Cerebellar nuclear complex (tissue), 1 donor: ENCODE measurements around the gene OPRD1.
A peak's percentile ranks its signal among the peaks of the same experiment; 100 is the strongest.

Experiments
- DNase-seq, 2 experiments: peaks; one replicate each; lab custom pipeline; 2025; lab: John Stamatoyannopoulos, UW

Gene OPRD1

GRCh38 chr1:28909198-28909597, 97.2 kb downstream of the OPRD1 start:
- DNase-seq, result no peak

DNA sequence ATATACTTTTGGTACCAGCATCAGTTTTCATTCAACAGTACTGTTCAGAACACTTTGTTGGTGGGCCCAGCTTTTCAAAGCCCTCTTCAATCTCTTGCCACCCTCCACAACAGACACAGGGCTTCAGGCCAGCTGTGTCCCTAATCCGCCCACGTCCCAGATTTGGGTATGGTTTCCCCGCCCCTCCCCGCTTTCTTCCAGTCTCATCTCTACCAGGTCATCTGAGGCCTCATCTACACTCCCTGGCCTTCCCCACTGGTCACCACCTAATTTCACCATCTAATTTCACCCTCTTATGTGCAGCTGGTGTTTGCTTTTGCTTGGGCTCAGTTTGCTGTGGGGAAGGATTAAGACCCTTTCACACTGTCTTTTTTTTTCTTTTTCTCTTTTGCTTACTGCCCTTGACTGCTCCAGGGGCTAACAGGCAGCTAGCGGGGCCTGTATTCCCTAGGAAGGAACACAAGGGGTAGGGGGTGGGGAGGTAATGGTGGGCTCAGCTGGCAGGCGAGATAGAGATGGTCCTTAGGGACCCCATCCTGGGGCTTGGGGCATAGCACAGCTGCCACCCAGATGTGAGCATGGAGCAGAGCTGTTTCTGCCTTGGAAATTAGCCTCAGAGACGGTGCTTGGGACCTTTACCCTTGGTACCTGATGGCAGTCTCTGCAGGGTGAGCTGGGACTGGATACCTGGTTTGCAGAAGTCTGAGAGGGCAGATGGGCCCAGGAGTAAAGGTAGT, 98.6 kb downstream of the OPRD1 start:
- DNase-seq, result no peak

GRCh38 chr1:28913786-28914227, 101.8 kb downstream of the OPRD1 start:
- no peak for DNase-seq

DNA sequence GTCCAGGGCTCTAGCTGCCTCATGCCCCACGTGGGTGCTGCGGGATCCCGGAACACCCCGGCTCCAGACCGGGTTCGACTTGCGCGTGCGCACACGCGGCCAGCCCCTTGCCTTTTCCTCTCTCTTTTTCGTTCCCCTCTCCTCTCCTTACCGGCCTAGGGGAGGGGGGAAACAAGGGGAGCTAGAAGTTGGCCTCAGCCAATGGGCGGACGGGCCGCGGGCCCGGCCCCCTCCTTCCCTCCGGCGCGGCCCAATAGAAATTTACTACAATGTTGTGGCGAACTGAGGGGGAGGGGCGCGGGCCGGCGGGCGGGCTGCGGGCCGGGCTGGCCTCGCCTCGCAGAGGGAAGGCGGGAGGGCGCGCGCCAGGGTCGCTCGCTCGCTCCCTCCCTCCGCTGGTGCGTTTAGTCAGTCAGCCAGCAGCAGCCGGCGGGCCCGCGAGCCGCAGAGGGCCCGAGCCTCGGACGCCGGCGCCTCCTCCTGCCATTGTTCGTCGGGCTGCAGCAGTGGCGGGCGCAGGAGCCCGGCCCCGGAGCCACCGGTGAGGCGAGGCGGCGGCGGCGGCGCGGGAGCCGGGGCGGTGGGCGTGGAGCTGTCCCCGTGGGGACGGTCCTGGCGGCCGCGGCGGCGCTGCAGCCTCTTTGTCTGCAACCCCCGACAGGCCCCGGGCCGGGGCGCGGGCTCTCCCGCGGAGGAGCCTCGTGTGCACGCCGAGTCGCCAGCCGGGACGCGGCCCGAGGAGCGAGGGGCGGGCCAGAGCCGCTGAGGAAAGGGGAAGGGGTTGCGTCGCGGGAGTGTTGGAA, 102.5 kb downstream of the OPRD1 start, which contains the start of gene EPB41:
EPB41 (plus strand) TSS at position 342 of the 803 bp plus-strand sequence. CDS start 72,869 bp downstream, outside the sequence.
- DNase-seq, result peak; percentile 60 to 80

DNA sequence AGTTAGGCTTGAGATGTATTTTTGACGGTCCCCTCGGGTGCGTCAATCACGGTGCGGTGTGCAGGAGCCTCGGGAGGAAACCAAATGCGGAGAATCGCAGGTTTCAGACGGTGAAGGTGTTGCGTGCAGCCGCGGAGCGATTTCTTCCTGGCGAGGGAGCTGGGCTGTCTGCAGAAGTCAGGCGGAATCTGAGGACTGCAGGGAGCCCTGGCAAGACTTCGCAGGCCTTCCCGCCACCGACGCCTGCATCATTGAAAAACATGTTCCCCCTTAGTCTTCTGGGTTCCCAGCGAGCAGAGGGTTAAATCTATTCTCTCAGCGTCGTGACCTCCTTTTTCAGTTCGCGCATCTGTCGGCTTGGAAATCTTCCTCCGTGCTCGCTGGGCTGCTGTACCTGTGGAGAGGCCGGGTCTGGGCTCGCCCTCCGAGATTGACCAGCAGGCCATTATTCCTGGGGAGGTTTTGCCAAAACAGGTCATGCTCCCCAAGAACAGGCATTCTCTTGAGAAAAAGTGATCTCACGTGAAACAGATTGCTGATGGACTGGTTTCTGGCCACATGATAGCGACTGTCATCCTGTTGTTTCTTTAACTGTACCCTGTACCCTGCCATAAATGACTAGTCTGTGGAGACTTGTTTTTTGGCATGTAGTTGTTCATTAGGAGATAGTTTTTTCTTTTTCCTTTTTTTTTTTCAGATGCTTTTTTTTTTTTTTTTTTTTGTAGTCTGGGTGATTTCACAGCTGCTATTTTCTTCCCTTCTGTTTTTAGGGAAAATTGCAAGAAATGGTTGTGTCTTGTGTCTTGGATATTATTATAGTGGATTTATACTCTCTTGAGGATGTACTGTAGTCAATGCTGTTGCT, 103.3 kb downstream of the OPRD1 start:
- DNase-seq, result peak; percentile 59 to 69

GRCh38 chr1:28917757-28918118, 105.8 kb downstream of the OPRD1 start:
- DNase-seq, result no peak
